Measurements from ENCODE around the gene SAMM50. TPM values are rescaled to one million over a fixed set of nuclear protein-coding genes. Genes with fewer than 3 reads are reported as not detected.

SAMM50 gene
- total RNA-seq (2014; rRNA removed; shearing (Covaris generic)) (37.8 and 48.3 TPM in 2 replicates), polyA plus RNA-seq (2016; fragmentation: Nextera tagmentation; extraction: Ambion mirVana) (73.7 and 73.8 TPM in 2 replicates)

- WGBS, 2 experiments (ENCODE audit: low coverage in 1 of 2, low lambda C conversion rate in 2 of 2, missing lambda C conversion rate in 2 of 2) = 1% methylated on average over 57 to 74 of the region's 74 CpGs
- Histone ChIP-seq H3K27ac (peak within 1 kb of the TSS; percentile 83), H3K36me3 (ENCODE audit: low read depth) (no peaks in the 10 kb centered on the region), H3K9me3 (ENCODE audit: low read depth) (no peaks in the 10 kb centered on the region), H3K9me2 (ENCODE audit: insufficient read depth) (no peaks in the 10 kb centered on the region), H4K20me1 (ENCODE audit: insufficient read depth) (no peaks in the 10 kb centered on the region), H3K4me2 (ENCODE audit: unreplicated experiment) (peak within 1 kb of the TSS; percentile 84), H3K79me2 (ENCODE audit: insufficient read depth) (peaks cover 57% of the 10 kb centered on the region), H3F3A (ENCODE audit: insufficient read depth) (peaks cover 17% of the 10 kb centered on the region; the same call in 1 of the 2 replicates), H2AFZ (peak within 1 kb of the TSS; percentile 78), H3K4me1 (ENCODE audit: insufficient read depth) (peaks cover 10% of the 10 kb centered on the region), H3K4me3 (peak within 1 kb of the TSS; percentile 88), H3K27me3 (replicated peaks; ENCODE audit: insufficient read depth) (no peaks in the 10 kb centered on the region), H3K9ac (peak within 1 kb of the TSS; percentile 89)
- TF ChIP-seq EZH2 (IDR thresholded peaks at IDR 0.05; ENCODE audit: insufficient read depth, poor library complexity, severe bottlenecking) (no peak), EZH2phosphoT487 (IDR thresholded peaks at IDR 0.05; ENCODE audit: insufficient read depth, low read depth) (no peak)
- peak; percentile 98 for DNase-seq
- in situ Hi-C loops (cut with MboI) = no loop called here
These were observed at the start of gene SAMM50 for GRCh38 chr22:43955040-43955882. SAMM50 (plus strand) TSS chr22:43955442; CDS start chr22:43955578, 136 bp downstream.

- H4K20me1 ChIP-seq (ENCODE audit: insufficient read depth) = no peaks in the 10 kb centered on the region
- peaks cover 12% of the 10 kb centered on the region; the same call in 1 of the 2 replicates for H3K27me3 ChIP-seq (replicated peaks; ENCODE audit: insufficient read depth)
- no peaks in the 10 kb centered on the region for H3F3A ChIP-seq (ENCODE audit: insufficient read depth)
- H3K4me2 ChIP-seq (ENCODE audit: unreplicated experiment) = no peak overlapping the region
- TF ChIP-seq EZH2 (IDR thresholded peaks at IDR 0.05; ENCODE audit: insufficient read depth, poor library complexity, severe bottlenecking) (no peak), EZH2phosphoT487 (IDR thresholded peaks at IDR 0.05; ENCODE audit: insufficient read depth, low read depth) (no peak)
- H3K27ac ChIP-seq = no peak overlapping the region
- WGBS, 2 experiments (ENCODE audit: low coverage in 1 of 2, low lambda C conversion rate in 2 of 2, missing lambda C conversion rate in 2 of 2) = 22 to 27% methylated on average over 7 of the region's 7 CpGs
- H3K9me3 ChIP-seq (ENCODE audit: low read depth) = no peaks in the 10 kb centered on the region
- no peaks in the 10 kb centered on the region for H3K36me3 ChIP-seq (ENCODE audit: low read depth)
- no peak overlapping the region for H3K4me3 ChIP-seq
- H3K9me2 ChIP-seq (ENCODE audit: insufficient read depth) = no peaks in the 10 kb centered on the region
- H3K79me2 ChIP-seq (ENCODE audit: insufficient read depth) = no peaks in the 10 kb centered on the region
- no peak for DNase-seq
- no peaks in the 10 kb centered on the region for H3K4me1 ChIP-seq (ENCODE audit: insufficient read depth)
- no peak overlapping the region for H3K9ac ChIP-seq
- in situ Hi-C loops (cut with MboI) = no loop called here
- no peak overlapping the region for H2AFZ ChIP-seq
These were observed 49.6 kb upstream of the SAMM50 start for GRCh38 chr22:43905681-43906080.

- in situ Hi-C loops (cut with MboI) = no loop called here
- H3F3A ChIP-seq (ENCODE audit: insufficient read depth) = no peaks in the 10 kb centered on the region
- WGBS, 2 experiments (ENCODE audit: low coverage in 1 of 2, low lambda C conversion rate in 2 of 2, missing lambda C conversion rate in 2 of 2) = 38 to 40% methylated on average over 1 of the region's 1 CpG
- H3K27ac ChIP-seq = no peak overlapping the region
- no peak overlapping the region for H3K4me3 ChIP-seq
- no peaks in the 10 kb centered on the region for H3K79me2 ChIP-seq (ENCODE audit: insufficient read depth)
- no peaks in the 10 kb centered on the region for H3K4me1 ChIP-seq (ENCODE audit: insufficient read depth)
- H3K9me2 ChIP-seq (ENCODE audit: insufficient read depth) = no peaks in the 10 kb centered on the region
- H4K20me1 ChIP-seq (ENCODE audit: insufficient read depth) = no peaks in the 10 kb centered on the region
- no peak overlapping the region for H3K9ac ChIP-seq
- H2AFZ ChIP-seq = no peak overlapping the region
- H3K9me3 ChIP-seq (ENCODE audit: low read depth) = no peaks in the 10 kb centered on the region
- no peak for TF ChIP-seq EZH2 (IDR thresholded peaks at IDR 0.05; ENCODE audit: insufficient read depth, poor library complexity, severe bottlenecking)
- no peaks in the 10 kb centered on the region for H3K36me3 ChIP-seq (ENCODE audit: low read depth)
- H3K4me2 ChIP-seq (ENCODE audit: unreplicated experiment) = no peak overlapping the region
- no peak for DNase-seq
- H3K27me3 ChIP-seq (replicated peaks; ENCODE audit: insufficient read depth) = peaks cover 12% of the 10 kb centered on the region; the same call in 1 of the 2 replicates
These were observed 45.5 kb upstream of the SAMM50 start for GRCh38 chr22:43909708-43910107.

GRCh38 chr22:43910178-43910695, 45.0 kb upstream of the SAMM50 start:
- Histone ChIP-seq H3K4me3 (no peak overlapping the region), H3K9ac (no peak overlapping the region), H4K20me1 (ENCODE audit: insufficient read depth) (no peaks in the 10 kb centered on the region), H3K79me2 (ENCODE audit: insufficient read depth) (no peaks in the 10 kb centered on the region), H3K9me2 (ENCODE audit: insufficient read depth) (no peaks in the 10 kb centered on the region), H3K9me3 (ENCODE audit: low read depth) (no peaks in the 10 kb centered on the region), H3F3A (ENCODE audit: insufficient read depth) (no peaks in the 10 kb centered on the region), H3K27me3 (replicated peaks; ENCODE audit: insufficient read depth) (peaks cover 12% of the 10 kb centered on the region; the same call in 1 of the 2 replicates), H3K27ac (no peak overlapping the region), H3K4me2 (ENCODE audit: unreplicated experiment) (no peak overlapping the region), H3K36me3 (ENCODE audit: low read depth) (no peaks in the 10 kb centered on the region), H3K4me1 (ENCODE audit: insufficient read depth) (no peaks in the 10 kb centered on the region), H2AFZ (no peak overlapping the region)
- 14 to 16% methylated on average over 4 to 6 of the region's 6 CpGs for WGBS, 2 experiments (ENCODE audit: low coverage in 1 of 2, low lambda C conversion rate in 2 of 2, missing lambda C conversion rate in 2 of 2)
- in situ Hi-C loops (cut with MboI) = no loop called here
- DNase-seq = no peak
- no peak for TF ChIP-seq EZH2phosphoT487 (IDR thresholded peaks at IDR 0.05; ENCODE audit: insufficient read depth, low read depth)
- TF ChIP-seq EZH2 (IDR thresholded peaks at IDR 0.05; ENCODE audit: insufficient read depth, poor library complexity, severe bottlenecking) = no peak

Data from GM23248 (cell line).